GM19463 (cell line): ENCODE measurements around the gene HBM.
"Not testable (repeated sequence)": the region's sequence is repeated elsewhere in the genome, so short reads cannot be mapped to it uniquely, and the experiment has no call there.

ENCODE experiments used
- ATAC-seq: cut with Tn5 transposase; IDR thresholded peaks from one replicate; pipeline ENCODE4 v1.9.1; 2021; ENCODE audit warnings: mild to moderate bottlenecking, moderate library complexity; ENCODE audit not compliant: unreplicated experiment

Gene HBM

GRCh38 chr16:165539-166374 lies at the start of gene HBM:
TSS of gene HBM (plus strand) at chr16:165978. CDS start at chr16:165998, 20 bp downstream.
- ATAC-seq = no peak

GRCh38 chr16:116015-116414 lies 49.8 kb upstream of the HBM start:
- ATAC-seq = no peak

GRCh38 chr16:117379-118365 lies 48.1 kb upstream of the HBM start:
- ATAC-seq = no peak

GRCh38 chr16:118857-119256 lies 46.9 kb upstream of the HBM start:
- ATAC-seq = no peak

GRCh38 chr16:119295-119694 lies 46.5 kb upstream of the HBM start:
- ATAC-seq = no peak

- no peak for ATAC-seq
Measured at GRCh38 chr16:119835-120491, 45.8 kb upstream of the HBM start.

- ATAC-seq = no peak
Measured at GRCh38 chr16:120756-121155, 45.0 kb upstream of the HBM start.

GRCh38 chr16:122361-122760 lies 43.4 kb upstream of the HBM start:
- ATAC-seq = no peak

GRCh38 chr16:123558-124350 lies 42.0 kb upstream of the HBM start:
- ATAC-seq = not testable (repeated sequence)

- no peak for ATAC-seq
Measured at GRCh38 chr16:125011-125410, 40.8 kb upstream of the HBM start.

GRCh38 chr16:129075-129474 lies 36.7 kb upstream of the HBM start:
- no peak for ATAC-seq

GRCh38 chr16:130533-131173 lies 35.1 kb upstream of the HBM start:
- no peak for ATAC-seq

GRCh38 chr16:132120-132519 lies 33.7 kb upstream of the HBM start:
- ATAC-seq = no peak

- no peak for ATAC-seq
Measured at GRCh38 chr16:133716-134115, 32.1 kb upstream of the HBM start.

GRCh38 chr16:138049-138417 lies 27.7 kb upstream of the HBM start:
- no peak for ATAC-seq

- ATAC-seq = no peak
Measured at GRCh38 chr16:140175-140857, 25.5 kb upstream of the HBM start.

- no peak for ATAC-seq
Measured at GRCh38 chr16:142405-142967, 23.3 kb upstream of the HBM start.

- no peak for ATAC-seq
Measured at GRCh38 chr16:143047-143446, 22.7 kb upstream of the HBM start.

GRCh38 chr16:143456-143855 lies 22.3 kb upstream of the HBM start:
- ATAC-seq = no peak
